Stimulated activated CD4-positive, alpha-beta T cell treated with anti-CD3 and anti-CD28 coated beads, Interleukin-12 subunit alpha, Interleukin-12 subunit beta, amount 100 ng/mL, for 24 hours (primary cell): ENCODE measurements around the gene CACNA1H.
"Not testable (repeated sequence)": the region's sequence is repeated elsewhere in the genome, so short reads cannot be mapped to it uniquely, and the experiment has no call there.

Experiments used
- DNase-seq, 2 experiments: peaks; one replicate each; pipeline ENCODE4 v3.0.0-alpha.2; 2020; ENCODE audit warnings: low read depth in 2 of 2

CACNA1H gene

DNA sequence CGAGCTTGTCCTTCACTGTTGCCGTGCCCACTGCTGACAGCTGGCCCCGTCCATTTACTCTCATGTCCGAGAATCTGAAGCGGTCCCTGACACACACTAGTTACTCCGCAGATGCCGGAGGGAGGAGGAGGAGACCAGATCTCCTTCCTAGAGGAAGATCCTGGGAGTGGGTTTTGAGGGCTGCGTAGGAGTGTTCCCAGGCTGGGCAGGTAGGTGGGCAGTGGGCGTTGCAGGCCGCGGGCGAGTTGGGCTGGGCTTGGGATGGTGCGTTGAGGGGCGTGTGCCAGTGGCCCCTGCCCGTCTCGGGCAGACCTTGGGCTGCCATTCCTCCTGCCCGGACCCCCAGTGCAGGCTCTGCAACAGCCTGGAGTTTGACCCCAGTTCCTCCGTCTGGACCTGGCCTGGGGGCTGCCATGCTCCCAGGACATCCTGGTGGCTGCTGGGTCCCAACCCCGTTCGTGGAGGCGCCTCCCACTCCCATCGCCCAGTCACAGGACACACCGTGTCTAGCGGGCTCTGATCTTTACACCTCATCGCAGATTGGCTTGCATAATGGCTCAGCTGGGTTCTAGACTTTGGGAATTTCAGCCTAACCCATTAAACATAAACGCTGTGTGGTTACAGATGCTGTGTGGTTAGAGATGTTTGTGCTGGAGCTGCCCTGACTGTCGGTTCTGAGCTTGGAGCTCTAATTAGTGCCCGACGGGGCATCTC is 22.8 kb downstream of the CACNA1H start:
- DNase-seq: no peak

DNA sequence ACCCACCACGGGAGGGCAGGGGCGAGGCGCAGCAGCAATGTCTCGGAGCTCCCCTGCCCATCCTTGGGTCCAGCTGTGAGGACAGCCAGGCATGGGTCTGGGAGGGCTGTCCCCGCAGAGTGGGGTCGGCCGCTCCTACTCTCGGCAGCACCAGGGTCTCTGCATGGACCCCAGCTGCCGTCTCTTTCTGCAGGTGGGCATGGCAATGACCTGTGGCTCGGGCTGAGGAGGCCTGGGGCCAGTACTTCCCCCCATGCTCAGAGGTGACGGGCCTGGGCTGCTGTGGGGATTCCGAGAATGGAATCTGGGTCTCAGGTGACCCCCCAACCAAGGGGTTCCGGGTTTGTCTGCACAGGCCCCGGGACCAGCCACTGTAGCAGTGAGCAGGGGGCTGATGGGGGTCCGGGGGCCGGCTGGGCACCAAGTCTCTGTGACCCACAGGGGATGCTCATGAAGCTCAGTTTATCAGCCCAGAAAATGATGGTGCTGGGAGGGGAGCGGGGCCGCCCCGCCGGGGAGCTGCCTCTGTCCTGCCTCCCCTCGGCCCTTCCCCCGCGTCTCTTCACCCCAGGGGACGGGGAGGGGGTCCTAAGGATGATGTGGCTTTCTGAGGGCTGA is 23.5 kb downstream of the CACNA1H start:
- no peak for DNase-seq

DNA sequence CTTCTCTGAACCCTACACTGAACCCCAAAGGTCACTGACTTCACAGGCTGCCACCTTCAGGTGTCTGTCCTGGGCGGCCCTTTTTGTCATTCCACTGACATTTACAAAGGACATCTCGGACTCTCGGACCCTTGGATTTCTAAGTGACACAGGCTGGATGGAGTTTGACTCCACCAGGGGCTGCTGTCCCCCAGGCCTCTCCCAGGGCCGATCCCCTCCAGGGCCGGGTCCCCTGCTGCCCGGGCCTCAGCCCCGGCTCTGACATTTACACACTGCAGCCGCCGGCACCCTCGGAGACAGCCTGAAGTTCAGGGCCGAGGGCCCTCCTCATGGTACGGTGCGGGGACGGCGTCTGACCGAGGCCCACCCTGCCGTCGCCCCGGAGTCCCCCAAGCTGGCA is 24.1 kb downstream of the CACNA1H start:
- DNase-seq: no peak

DNA sequence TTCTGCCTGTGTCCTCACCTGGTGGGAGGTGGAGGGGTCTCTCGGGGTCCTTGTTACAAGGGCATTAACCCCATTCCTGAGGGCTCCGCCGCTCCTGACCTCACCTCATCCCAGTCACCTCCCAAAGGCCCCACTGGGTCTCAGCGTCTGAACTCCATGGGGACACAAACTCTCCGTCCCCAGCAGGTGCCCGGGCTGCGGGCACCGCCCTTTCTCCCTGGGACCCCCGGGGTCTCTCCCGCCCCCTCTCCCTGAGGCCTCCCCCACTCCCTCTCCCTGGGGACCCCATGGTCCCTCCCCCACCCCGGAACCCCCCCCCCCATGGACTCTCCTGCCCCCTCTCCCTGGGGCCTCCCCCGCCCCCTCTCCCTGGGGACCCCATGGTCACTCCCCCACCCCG is 24.8 kb downstream of the CACNA1H start:
- DNase-seq: no peak

DNA sequence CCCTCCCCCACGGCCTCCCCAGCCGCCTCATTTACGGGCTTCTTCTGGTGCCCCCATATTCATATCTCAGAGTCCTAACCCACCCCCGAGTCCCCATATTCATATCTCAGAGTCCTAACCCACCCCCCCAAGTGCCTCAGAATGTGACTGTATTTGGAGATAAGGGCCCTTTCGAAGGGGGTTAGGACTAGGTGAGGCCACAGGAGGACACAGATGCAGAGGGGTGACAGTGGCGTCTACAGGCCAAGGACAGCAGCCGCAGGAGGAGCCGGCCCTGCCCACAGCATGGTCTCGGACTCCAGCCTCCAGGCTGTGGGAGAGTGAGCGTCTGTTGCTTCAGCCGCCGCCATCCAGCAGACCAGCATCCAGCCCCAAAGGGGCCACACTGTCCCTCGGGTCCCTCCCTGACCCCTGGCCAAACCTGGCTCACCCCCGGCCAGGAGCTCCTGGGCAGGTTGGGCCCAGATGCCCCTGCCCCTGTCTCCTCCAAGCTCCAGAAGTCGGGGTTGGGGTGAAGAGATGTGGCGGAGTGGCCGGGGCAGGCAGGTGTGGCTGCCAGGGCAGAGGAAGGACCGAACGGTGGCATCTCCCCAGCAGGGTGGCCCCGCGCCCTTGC is 25.5 kb downstream of the CACNA1H start:
- no peak for DNase-seq

DNA sequence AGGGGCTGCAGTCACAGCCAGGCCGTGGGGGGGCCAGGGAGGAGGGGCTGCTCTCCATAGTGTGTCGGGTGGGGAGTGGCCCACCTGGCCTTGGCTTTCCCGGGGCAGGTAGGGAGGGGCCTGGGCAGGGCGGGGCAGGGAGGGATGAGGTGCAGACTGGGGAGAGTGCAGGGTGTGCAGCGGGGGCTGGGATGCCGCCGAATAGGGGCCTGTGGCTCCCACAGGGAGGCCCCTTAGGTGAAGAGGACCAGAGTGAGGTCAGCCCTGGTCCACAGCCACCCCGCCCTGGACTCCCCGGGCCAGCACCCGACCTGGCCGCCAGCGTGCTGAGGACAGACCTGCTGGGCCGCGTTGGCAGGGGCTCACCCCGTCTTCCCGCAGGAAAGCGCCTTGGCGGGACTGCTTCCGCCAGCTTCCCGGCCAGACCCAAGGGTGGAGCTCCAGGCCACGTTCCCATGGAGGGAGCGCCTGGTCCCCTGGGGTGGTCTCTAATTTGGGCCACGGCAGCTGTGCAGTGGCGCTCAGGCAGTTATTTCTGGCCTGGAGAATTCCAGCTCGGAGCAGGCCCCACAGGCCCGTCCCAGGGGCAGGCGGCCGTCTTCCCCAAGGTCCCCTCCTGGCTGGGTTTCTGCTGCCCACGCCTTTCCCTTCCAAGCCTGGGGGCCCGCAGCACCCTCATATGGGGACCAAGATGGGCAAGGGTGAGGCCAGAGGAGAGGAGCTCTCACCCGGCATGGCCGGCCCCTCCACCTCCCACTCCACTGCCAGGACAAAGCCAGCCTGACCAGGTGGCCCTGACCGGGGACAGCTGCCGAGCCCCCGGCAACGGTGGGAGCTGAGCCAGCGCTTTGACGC is 27.9 kb downstream of the CACNA1H start:
- no peak for DNase-seq

DNA sequence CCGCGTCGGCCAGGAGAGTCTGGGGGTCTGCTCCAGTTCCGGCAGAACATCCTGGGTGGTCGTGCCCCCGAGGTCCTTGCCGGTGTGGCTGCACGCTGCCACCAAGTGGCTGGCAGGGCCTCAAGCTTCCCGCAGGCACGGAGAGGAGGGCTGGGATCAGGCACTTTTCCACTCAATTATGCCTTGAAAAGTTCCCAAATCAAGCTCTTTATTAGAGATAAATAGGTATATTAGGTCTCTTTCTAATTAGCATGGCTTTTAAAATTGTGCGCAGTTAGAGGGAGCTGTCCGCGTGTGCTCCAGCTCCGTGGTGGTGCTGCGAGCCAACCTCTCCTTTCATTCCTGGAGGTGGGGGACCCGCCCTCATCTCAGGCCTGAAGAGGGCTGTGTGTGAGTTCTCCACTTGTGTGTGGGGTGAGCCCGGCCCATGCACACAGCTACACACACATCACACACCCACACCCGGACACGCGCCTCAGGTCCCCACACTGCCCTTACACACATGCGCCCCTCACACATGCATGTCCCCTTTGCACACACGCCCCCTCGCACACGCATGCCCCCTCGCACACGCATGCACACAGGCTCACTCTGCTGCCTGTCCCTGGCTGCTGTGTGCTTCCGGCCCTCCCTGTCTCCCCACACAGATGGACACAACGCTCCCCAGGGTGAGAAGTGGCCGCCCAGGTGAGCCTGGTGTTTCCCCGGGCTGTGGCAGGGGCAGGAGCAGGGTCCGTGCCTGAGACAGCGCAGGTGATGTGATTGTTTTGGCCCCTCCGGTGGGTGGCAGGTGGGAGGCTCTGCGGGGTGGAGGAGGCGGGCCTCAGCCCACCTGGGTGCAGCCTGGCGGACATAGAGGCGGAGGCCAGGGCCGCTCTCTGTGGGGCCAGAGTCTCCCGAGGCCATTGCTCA is 28.8 kb downstream of the CACNA1H start:
- no peak for DNase-seq

DNA sequence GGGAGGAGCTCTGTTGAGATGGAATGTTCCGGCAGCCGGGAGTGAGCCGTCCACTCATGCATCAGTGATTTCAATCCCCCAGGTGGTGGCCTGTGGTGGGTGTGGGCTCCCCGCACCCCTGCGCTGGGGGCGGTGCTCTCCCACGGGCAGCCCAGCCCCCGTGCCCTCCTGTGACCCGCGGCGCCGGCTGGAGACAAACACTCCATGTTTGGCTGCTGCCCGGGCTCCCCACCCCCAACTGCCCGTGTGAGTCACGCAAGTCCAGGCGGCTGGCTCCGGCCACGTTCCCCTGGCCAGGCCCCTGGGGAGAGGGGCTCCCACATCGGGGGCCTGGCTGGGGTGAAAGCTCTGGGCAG is 29.4 kb downstream of the CACNA1H start:
- no peak for DNase-seq

DNA sequence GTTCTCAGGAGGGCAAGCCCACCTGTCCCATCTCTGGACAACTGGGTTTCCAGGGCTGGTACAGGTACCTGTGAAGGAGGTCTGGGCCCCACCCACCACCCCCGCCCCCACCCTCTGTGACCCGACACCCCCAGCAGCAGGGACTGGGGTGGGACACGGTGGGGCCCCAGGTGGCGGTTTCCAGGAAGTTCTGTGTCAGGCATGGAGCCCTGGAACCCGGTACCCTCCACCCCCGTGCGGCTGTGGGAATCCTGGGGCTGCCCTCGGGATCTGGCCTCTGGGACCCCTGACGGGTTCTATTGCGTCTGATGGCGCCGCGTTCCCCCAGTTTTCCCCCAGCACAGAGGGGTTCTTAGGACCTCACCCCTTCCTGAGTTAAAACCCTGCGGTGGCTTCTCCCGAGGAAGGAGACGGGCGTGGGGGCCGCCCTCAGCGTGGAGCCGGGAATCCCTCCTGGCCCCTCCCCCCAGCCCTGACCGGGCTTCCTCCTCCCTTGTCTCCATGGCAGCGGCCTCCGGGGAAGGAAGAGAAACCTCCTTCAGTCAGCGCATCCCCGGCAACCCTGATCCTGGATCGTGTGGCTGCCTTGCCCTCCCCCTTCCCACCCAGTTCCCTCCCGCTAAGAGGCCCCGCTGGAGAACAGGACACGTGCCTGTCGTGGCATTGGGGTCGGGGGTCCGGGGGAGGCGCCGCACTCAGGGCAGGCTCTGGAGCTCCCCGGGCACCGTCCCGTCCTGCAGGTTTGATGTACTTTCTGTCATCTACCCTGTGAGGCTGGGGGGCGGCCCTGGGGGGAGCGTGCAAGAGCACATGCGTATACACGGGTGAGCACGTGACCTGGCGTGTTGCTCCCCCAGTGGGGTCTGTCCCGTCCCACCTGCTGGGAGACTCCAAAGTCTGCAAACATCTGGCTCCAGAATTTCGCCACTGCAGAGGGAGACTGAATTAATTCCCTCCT is 30.3 kb downstream of the CACNA1H start:
- no peak for DNase-seq

DNA sequence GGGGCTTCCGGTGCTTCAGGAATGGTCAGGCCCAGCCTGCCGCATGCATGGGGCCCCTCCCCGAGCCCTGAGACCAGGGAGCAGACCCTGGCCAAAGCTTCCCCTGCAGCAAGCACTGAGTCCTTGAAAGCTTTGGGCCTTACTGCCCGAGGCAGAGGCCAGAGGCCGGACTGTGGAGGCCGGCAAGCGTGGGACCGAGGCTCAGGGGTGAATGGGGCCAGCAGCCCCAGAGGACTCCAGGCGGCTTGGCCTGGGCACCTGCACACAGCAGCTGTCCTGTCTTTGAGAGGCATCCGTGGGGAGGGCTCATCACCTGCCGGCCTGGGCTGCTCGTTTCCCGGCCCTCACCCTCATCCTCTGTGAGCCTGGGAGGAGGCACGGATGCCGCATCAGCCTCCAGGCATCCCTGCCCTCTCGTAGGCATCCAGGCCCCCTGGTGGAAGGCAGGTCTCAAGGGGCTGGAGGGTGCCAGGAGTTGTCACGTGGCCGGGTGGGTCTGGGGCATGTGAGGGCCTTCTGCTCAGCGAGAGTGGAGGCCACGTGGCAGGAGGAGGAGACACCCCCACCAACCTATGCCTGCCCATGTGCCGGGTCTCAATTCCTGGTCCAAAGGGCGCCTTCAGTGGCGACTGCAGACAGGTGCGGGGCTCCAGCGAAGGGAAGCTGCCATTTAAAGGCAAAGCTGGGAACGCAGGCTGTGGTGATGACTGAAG is 31.4 kb downstream of the CACNA1H start:
- DNase-seq: no peak

DNA sequence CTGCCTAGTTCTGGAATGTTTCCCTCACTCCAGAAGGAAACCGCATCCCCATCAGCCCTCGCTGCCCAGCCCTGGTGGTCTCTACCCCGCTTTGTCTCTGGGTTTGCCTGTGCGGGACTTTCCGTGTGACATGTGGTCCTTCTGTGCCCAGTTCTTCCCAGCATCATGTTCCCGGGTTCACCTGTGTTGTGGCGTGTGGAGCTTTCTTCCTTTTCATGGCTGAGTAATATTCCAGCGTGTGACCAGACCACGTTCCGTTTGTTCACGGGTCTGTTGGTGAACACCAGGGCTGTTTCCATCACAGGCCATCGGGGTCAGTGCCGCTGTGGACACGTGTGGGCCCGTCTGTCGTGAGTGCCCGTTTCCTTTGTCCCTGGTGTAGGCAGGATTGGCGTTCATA is 32.1 kb downstream of the CACNA1H start:
- no peak for DNase-seq

DNA sequence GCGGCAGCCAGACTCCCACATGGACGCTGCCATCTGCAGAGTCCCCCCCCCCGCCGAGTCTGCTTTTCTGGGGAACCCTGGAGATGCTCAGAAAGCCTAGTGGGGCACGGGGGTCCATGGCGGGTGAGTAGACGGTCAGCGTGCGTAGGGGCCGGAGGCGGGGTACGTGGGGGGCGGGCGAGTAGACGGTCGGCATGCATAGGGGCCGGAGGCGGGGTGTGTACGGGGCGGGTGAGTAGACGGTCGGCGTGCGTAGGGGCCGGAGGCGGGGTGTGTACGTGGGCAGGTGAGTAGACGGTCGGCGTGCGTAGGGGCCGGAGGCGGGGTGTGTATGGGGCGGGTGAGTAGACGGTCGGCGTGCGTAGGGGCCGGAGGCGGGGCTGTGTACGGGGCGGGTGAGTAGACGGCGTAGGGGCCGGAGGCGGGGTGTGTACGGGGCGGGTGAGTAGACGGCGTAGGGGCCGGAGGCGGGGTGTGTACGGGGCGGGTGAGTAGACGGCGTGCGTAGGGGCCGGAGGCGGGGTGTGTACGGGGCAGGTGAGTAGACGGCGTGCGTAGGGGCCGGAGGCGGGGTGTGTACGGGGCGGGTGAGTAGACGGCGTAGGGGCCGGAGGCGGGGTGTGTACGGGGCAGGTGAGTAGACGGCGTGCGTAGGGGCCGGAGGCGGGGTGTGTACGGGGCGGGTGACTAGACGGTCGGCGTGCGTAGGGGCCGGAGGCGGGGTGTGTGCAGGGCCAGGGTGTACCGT is 32.7 kb downstream of the CACNA1H start:
- not testable (repeated sequence) for DNase-seq

DNA sequence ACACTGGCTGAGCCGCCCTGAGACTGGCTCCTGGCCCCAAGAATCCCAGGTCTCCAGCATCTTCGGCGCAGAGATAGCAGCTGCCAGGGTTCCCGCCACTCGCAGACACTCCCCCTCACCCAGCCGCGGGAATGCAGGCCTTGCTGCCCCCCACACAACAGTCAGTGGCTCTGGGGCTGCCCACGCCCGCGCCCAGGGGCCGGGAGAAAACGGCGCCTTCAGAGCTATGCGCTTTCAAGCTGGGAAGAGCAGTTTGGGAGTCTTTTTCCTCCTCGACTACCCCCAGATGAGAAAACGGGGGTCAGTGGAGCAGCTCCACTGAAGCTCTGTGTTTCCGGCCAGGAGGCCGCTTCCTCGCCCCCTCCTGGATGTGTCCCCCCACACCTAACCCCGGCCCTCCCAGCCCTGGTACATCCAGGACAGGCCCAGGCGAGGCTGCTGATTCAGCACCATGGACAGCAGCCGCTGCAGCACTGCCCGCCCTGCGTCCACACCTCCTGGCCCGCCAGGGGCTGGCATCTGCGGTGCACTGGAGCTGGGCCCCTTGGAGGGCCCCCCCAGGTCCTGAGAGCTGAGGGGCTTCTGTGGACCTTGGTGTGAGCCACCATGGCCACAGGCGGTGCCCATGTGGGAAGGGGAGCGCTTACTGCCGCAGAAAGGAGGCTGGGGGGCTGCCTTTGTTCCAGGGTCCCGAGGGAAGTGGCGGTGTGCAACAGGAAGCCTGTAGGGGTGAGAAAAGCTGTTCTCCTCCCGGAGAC is 35.7 kb downstream of the CACNA1H start:
- peak; percentile 9 to 21 for DNase-seq

DNA sequence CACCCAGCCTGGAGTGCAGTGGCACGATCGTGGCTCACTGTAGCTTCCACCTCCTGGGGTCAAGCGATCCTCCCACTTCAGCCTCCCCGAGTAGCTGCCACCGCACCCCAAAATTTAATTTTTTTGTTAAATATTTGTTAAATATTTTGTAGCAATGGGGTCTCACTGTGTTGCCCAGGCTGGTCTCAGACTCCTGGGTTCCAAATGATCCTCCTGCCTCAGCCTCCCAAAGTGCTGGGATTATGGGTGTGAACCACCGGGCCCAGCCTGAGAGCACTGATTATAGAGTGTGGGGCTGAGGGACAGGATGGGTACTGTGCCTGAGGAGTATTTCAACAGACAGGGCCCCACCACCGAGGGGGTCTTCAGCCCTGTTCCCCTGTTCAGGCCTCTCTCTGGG is 36.5 kb downstream of the CACNA1H start:
- DNase-seq: no peak

DNA sequence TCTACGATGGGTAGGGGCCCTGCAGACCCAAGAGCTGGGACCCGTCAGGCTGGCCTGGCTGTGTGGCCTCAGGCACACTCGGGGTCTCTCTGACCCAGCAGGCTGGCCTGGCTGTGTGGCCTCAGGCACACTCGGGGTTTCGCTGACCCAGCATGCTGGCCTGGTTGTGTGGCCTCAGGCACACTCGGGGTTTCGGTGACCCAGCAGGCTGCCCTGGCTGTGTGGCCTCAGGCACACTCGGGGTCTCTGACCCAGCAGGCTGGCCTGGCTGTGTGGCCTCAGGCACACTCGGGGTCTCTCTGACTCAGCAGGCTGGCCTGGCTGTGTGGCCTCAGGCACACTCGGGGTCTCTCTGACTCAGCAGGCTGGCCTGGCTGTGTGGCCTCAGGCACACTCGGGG is 37.9 kb downstream of the CACNA1H start:
- DNase-seq: not testable (repeated sequence)

DNA sequence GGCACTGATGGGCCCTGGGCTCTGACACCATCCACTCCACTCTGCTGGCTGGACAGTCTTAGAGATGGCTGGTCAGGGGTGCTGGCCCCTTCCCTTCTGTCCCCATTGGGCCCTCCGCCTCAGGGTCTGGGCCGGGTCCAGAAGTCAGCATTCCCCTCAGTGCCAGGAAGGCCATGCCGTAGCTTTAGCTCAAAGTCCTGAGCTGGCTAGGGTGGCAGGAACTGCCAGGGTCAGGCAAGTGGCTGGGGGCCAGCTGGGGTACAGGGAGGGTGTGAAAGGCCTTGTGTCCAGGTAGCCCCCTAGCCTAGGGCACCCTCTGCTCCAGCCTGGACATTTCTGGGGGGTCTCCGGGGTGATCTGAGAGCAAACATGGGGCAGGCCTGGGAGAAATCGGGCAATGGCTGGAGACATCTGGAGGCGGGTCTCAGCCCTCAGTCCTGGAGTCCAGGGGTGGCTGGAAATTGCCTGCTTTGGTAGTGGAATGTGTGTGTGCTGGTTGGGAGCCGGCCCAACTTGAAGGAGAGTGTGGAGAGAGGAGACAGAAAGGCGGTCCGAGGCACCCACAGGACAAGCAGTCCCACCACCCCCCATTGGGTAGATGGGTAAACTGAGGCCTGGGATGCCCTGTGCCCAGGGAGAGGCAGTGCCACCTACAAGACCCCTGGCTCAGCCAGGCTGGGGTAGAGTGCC is 39.6 kb downstream of the CACNA1H start:
- no peak for DNase-seq

DNA sequence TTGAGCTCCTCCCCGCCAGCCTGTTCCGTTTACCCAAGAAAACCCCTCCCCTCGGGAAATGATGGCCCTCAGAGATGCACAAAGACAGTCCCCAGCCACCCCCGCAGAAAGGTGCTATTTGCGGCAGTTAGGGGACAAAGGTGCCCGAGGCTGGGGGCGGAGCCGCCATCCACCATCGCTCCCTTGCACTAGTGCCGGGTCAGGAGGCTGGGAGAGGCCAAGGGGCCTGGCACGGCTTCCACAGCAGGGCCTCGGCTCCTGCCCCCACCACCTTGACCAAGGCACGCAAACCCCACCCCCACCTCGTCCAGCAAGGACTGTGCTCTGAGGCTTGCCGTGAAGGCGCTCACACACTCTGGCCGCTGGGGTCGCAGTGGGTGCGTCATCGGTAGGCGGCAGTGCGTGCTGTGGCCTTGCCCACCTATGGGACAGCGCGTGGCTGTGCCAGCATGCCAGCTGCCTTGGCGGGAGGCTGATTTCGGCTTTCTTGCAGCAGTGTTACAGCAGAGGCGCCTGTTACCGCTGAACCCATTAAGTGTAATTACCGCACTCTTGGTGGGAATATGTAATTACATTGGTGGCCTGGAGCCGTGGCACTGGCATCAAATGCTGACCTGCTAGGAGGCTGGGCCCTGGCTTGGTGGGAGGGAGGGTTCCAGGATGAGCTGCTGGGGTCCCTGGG is 40.4 kb downstream of the CACNA1H start:
- DNase-seq: no peak
